LoVo (cell line): Measurements from ENCODE around the gene SLC28A2.
"Not testable (repeated sequence)": the region's sequence is repeated elsewhere in the genome, so short reads cannot be mapped to it uniquely, and the experiment has no call there.

ENCODE experiments used
- DNase-seq: peaks from one replicate; pipeline ENCODE4 v3.0.0-alpha.2; 2016; ENCODE audit warnings: low spot score

SLC28A2 gene

GRCh38 chr15:45262906-45263461, 10.9 kb downstream of the SLC28A2 start:
- no peak for DNase-seq

GRCh38 chr15:45263854-45264253, 11.8 kb downstream of the SLC28A2 start:
- no peak for DNase-seq

GRCh38 chr15:45265506-45265905, 13.5 kb downstream of the SLC28A2 start:
- DNase-seq, result no peak

- no peak for DNase-seq
These were observed 16.1 kb downstream of the SLC28A2 start for GRCh38 chr15:45268135-45268534.

GRCh38 chr15:45274636-45275380, 22.8 kb downstream of the SLC28A2 start:
- no peak for DNase-seq

GRCh38 chr15:45276831-45277230, 24.8 kb downstream of the SLC28A2 start:
- DNase-seq, result peak; percentile 57

GRCh38 chr15:45279024-45279698, 27.1 kb downstream of the SLC28A2 start:
- peak; percentile 100 for DNase-seq

GRCh38 chr15:45285413-45285812, 33.4 kb downstream of the SLC28A2 start:
- no peak for DNase-seq

GRCh38 chr15:45287390-45287956, 35.4 kb downstream of the SLC28A2 start:
- no peak for DNase-seq

GRCh38 chr15:45288947-45289346, 36.9 kb downstream of the SLC28A2 start:
- DNase-seq, result no peak

- no peak for DNase-seq
These were observed 40.0 kb downstream of the SLC28A2 start for GRCh38 chr15:45291822-45292582.

GRCh38 chr15:45293326-45293725, 41.3 kb downstream of the SLC28A2 start:
- not testable (repeated sequence) for DNase-seq

GRCh38 chr15:45298964-45299378, 46.9 kb downstream of the SLC28A2 start:
- not testable (repeated sequence) for DNase-seq

GRCh38 chr15:45304711-45305110, 52.7 kb downstream of the SLC28A2 start:
- DNase-seq, result no peak

- DNase-seq, result peak; percentile 22
These were observed 54.1 kb downstream of the SLC28A2 start for GRCh38 chr15:45306105-45306504.

- DNase-seq, result peak; percentile 60
These were observed 55.3 kb downstream of the SLC28A2 start for GRCh38 chr15:45307230-45307924.

- DNase-seq, result not testable (repeated sequence)
These were observed 62.1 kb downstream of the SLC28A2 start for GRCh38 chr15:45314117-45314516.

GRCh38 chr15:45314960-45315359, 62.9 kb downstream of the SLC28A2 start:
- DNase-seq, result no peak

- no peak for DNase-seq
These were observed 67.6 kb downstream of the SLC28A2 start for GRCh38 chr15:45319472-45320214.

- DNase-seq, result peak; percentile 46
These were observed 68.7 kb downstream of the SLC28A2 start for GRCh38 chr15:45320581-45321205.
